MM.1S (cell line): Measurements from ENCODE around the gene OR8U1.
"Not testable (repeated sequence)": the region's sequence is repeated elsewhere in the genome, so short reads cannot be mapped to it uniquely, and the experiment has no call there.

Experiments
- DNase-seq: peaks from one replicate; pipeline ENCODE4 v3.0.0-alpha.2; 2015
- H2AFZ ChIP-seq: fragments of 300-600 bp; sonication (generic); 2 replicates; pipeline ENCODE4 v1.6.0; 2016; ENCODE audit warnings: antibody characterized with exemption, low read length
- H3F3A ChIP-seq: fragments of 300-600 bp; sonication (generic); 2 replicates; pipeline ENCODE4 v1.6.1; 2016; ENCODE audit warnings: mild to moderate bottlenecking, antibody characterized with exemption, low read length, moderate library complexity, mixed read lengths; ENCODE audit not compliant: insufficient read depth
- H3K27ac ChIP-seq: fragments of 300-600 bp; sonication (generic); 2 replicates; pipeline ENCODE4 v1.5.1; 2016; ENCODE audit warnings: mild to moderate bottlenecking, low read length
- H3K27me3 ChIP-seq: fragments of 300-600 bp; sonication (generic); replicated peaks from 2 replicates; pipeline ENCODE4 v1.6.0; 2016; ENCODE audit warnings: low read length; ENCODE audit not compliant: insufficient read depth
- H3K36me3 ChIP-seq: fragments of 300-600 bp; sonication (generic); replicated peaks from 2 replicates; pipeline ENCODE4 v1.6.1; 2016; ENCODE audit warnings: mild to moderate bottlenecking, low read length, mixed read lengths; ENCODE audit not compliant: insufficient read depth
- H3K4me1 ChIP-seq: fragments of 300-600 bp; sonication (generic); 2 replicates; pipeline ENCODE4 v1.6.1; 2016; ENCODE audit warnings: low read length, mixed read lengths
- H3K4me2 ChIP-seq: fragments of 300-600 bp; sonication (generic); 2 replicates; pipeline ENCODE4 v1.6.0; 2016; ENCODE audit warnings: low read depth, low read length
- H3K4me3 ChIP-seq: fragments of 300-600 bp; sonication (generic); 2 replicates; pipeline ENCODE4 v1.5.1; 2016; ENCODE audit warnings: low read length, mixed read lengths
- H3K79me2 ChIP-seq: fragments of 300-600 bp; sonication (generic); 2 replicates; pipeline ENCODE4 v1.6.1; 2016; ENCODE audit warnings: mixed run types, low read length, mixed read lengths
- H3K9ac ChIP-seq: fragments of 300-600 bp; sonication (generic); 2 replicates; pipeline ENCODE4 v1.6.1; 2016; ENCODE audit warnings: low read length, mixed read lengths
- H3K9me2 ChIP-seq: fragments of 300-600 bp; sonication (generic); replicated peaks from 2 replicates; pipeline ENCODE4 v1.6.1; 2016; ENCODE audit warnings: mild to moderate bottlenecking, low read length, mixed read lengths; ENCODE audit not compliant: insufficient read depth
- H3K9me3 ChIP-seq: fragments of 300-600 bp; sonication (generic); replicated peaks from 2 replicates; pipeline ENCODE4 v1.6.1; 2016; ENCODE audit warnings: mild to moderate bottlenecking, low read length, mixed read lengths; ENCODE audit not compliant: insufficient read depth
- H4K20me1 ChIP-seq: fragments of 300-600 bp; sonication (generic); 2 replicates; pipeline ENCODE4 v1.6.1; 2016; ENCODE audit warnings: mild to moderate bottlenecking, low read length, moderate library complexity, mixed read lengths; ENCODE audit not compliant: insufficient read depth
- EZH2 ChIP-seq: fragments of 300-600 bp; sonication (generic); optimal IDR thresholded peaks from 2 replicates; pipeline ENCODE3; 2017; ENCODE audit warnings: low read depth, mild to moderate bottlenecking, antibody characterized with exemption, low read length, mixed read lengths
- EZH2phosphoT487 ChIP-seq: fragments of 300-600 bp; sonication (generic); IDR thresholded peaks from 2 replicates; pipeline ENCODE4 v1.6.1; 2018; ENCODE audit warnings: antibody characterized with exemption, low read length
- TF ChIP-seq, protein P1 (sequence below): fragments of 300-600 bp; sonication (generic); IDR thresholded peaks from 2 replicates; pipeline ENCODE4 v1.5.1; 2016; ENCODE audit warnings: antibody characterized with exemption, low read length, mixed read lengths

The OR8U1 gene

DNA sequence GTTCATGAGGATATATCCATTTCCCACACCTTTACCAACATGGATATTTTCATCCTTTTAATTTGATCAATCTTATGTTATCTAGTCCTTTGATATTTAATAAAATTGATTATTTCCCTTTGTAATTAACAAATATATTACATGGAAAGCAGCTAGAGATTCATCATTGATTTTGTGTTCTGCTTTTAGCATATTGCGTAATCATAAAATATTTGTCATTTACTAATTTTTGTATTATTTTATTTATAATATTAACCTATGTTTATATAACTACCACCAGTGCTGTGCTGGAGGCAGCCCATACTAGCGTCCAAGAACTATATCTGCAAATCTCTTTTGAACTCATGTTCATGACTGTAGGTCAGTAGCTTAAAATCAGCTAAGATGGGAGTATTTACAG is 4.7 kb downstream of the OR8U1 start:
- Histone ChIP-seq H3F3A (no peaks in the 10 kb centered on the region), H3K36me3 (no peaks in the 10 kb centered on the region), H3K4me1 (no peaks in the 10 kb centered on the region), H3K9me3 (no peaks in the 10 kb centered on the region), H3K79me2 (no peaks in the 10 kb centered on the region), H3K27me3 (no peaks in the 10 kb centered on the region), H3K9ac (no peak overlapping the region), H3K4me2 (no peak overlapping the region), H3K4me3 (no peak overlapping the region), H4K20me1 (no peaks in the 10 kb centered on the region), H2AFZ (no peak overlapping the region), H3K27ac (no peak overlapping the region), H3K9me2 (no peaks in the 10 kb centered on the region)
- TF ChIP-seq, protein P1, sequence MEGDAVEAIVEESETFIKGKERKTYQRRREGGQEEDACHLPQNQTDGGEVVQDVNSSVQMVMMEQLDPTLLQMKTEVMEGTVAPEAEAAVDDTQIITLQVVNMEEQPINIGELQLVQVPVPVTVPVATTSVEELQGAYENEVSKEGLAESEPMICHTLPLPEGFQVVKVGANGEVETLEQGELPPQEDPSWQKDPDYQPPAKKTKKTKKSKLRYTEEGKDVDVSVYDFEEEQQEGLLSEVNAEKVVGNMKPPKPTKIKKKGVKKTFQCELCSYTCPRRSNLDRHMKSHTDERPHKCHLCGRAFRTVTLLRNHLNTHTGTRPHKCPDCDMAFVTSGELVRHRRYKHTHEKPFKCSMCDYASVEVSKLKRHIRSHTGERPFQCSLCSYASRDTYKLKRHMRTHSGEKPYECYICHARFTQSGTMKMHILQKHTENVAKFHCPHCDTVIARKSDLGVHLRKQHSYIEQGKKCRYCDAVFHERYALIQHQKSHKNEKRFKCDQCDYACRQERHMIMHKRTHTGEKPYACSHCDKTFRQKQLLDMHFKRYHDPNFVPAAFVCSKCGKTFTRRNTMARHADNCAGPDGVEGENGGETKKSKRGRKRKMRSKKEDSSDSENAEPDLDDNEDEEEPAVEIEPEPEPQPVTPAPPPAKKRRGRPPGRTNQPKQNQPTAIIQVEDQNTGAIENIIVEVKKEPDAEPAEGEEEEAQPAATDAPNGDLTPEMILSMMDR: no peak
- TF ChIP-seq EZH2phosphoT487 (no peak), EZH2 (no peak)
- DNase-seq: no peak

DNA sequence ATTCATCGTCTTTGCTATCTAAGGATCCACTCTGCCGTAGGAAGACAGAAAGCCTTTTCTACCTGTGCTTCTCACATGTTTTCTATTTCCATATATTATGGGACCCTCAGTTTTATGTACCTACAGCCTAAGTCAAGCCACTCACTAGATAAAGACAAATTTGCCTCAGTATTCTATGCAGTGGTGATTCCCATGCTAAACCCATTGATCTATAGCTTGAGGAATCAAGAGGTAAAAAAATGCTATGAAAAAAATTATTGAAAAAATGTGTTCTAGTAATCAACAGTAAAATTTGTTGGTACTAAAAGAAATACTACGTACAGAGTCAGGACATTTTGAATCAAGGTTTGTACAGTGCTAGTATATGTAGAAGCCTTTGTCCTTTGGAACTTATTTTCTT is 19.0 kb downstream of the OR8U1 start:
- Histone ChIP-seq H3K27ac (no peak overlapping the region), H2AFZ (no peak overlapping the region)
- DNase-seq: no peak

DNA sequence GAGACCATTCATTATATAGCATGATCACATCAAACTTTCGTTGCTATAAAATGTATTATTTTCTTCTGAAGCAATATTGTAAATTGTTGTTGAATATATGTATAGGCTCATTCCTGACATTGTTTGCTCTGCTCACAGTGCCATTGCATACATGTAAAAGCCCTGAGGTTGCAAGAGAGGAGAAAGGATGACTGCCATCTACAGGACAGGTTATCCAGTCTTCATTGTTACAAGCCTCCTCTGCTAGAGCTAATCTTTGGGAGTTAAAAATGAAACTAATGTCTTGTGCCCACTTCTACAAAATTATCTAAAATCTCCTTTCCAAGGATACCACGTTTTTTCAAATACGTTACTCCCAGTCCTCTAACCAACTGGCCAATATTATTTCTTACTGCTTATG is 20.6 kb downstream of the OR8U1 start:
- TF ChIP-seq EZH2 (no peak), EZH2phosphoT487 (no peak)
- TF ChIP-seq, protein P1: no peak
- no peak overlapping the region for H3K4me2 ChIP-seq
- H3K27ac ChIP-seq: no peak overlapping the region
- no peaks in the 10 kb centered on the region for H3K4me1 ChIP-seq
- H3K79me2 ChIP-seq: no peaks in the 10 kb centered on the region
- no peak for DNase-seq
- H4K20me1 ChIP-seq: no peaks in the 10 kb centered on the region
- H2AFZ ChIP-seq: no peak overlapping the region
- no peaks in the 10 kb centered on the region for H3K9me2 ChIP-seq
- H3K9me3 ChIP-seq: no peaks in the 10 kb centered on the region
- no peak overlapping the region for H3K4me3 ChIP-seq
- no peaks in the 10 kb centered on the region for H3F3A ChIP-seq
- no peaks in the 10 kb centered on the region for H3K36me3 ChIP-seq
- H3K9ac ChIP-seq: no peak overlapping the region
- H3K27me3 ChIP-seq: no peaks in the 10 kb centered on the region

More for the DNA sequence above, 19.0 kb downstream of the OR8U1 start:
- Histone ChIP-seq H3K4me1 (no peaks in the 10 kb centered on the region), H3F3A (no peaks in the 10 kb centered on the region), H3K27me3 (no peaks in the 10 kb centered on the region), H3K4me3 (no peak overlapping the region), H3K36me3 (no peaks in the 10 kb centered on the region), H3K9ac (no peak overlapping the region), H3K4me2 (no peak overlapping the region), H3K9me3 (no peaks in the 10 kb centered on the region), H3K9me2 (no peaks in the 10 kb centered on the region), H3K79me2 (no peaks in the 10 kb centered on the region), H4K20me1 (no peaks in the 10 kb centered on the region)
- TF ChIP-seq EZH2: no peak

DNA sequence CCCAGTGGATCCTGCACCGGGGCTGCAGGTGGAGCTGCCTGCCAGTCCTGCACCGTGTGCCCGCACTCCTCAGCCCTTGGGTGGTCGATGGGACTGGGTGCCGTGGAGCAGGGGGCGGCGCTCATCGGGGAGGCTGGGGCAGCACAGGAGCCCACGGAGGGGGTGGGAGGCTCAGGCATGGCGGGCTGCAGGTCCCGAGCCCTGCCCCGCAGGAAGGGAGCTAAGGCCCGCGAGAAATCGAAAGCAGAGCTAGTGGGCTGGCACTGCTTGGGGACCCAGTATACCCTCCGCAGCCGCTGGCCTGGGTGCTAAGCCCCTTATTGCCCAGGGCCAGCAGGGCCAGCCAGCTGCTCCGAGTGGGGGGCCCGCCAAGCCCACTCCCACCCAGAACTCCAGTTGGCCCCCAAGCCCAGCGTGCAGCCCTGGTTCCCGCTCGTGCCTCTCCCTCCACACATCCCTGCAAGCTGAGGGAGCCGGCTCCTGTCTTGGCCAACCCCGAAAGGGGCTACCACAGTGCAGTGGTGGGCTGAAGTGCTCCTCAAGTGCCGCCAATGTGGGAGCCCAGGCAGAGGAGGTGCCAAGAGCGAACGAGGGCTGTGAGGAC is 26.5 kb downstream of the OR8U1 start:
- not testable (repeated sequence) for H3K4me2 ChIP-seq, H3K9ac ChIP-seq

More for the DNA sequence above, 26.5 kb downstream of the OR8U1 start:
- not testable (repeated sequence) for H3K4me3 ChIP-seq, H3F3A ChIP-seq, H3K79me2 ChIP-seq, H3K27ac ChIP-seq, H4K20me1 ChIP-seq, H3K9me2 ChIP-seq, H2AFZ ChIP-seq, DNase-seq, H3K4me1 ChIP-seq, H3K9me3 ChIP-seq, H3K27me3 ChIP-seq, H3K36me3 ChIP-seq
